ENCODE measurements around the gene NME2. TPM values are rescaled to one million over a fixed set of nuclear protein-coding genes. Genes with fewer than 3 reads are reported as not detected.

NME2 gene
- total and polyA plus RNA-seq, 2 of the 8 experiments (the other 6 are each of a cell fraction or from before 2014, with no cell fraction given) = 827 to 929 TPM

GRCh38 chr17:51200846-51201245 lies 34.6 kb downstream of the NME2 start (continued):
- TF ChIP-seq ATF2 (IDR thresholded peaks at IDR 0.05; ENCODE audit: low read length) = no peak
- no peak for TF ChIP-seq ASH2L (IDR thresholded peaks at IDR 0.05; ENCODE audit: low read length)
- no peak for TF ChIP-seq BACH1 (IDR thresholded peaks at IDR 0.05; ENCODE audit: low read length)
- no peak for TF ChIP-seq RBBP5 (IDR thresholded peaks at IDR 0.05; ENCODE audit: borderline replicate concordance, low read depth, low read length)
- no peak for TF ChIP-seq E2F6 (IDR thresholded peaks at IDR 0.05)

All from H1 (cell line).